COLO829 (cell line): ENCODE measurements around the gene SMCO4.
A peak's percentile ranks its signal among the peaks of the same experiment; 100 is the strongest.
"Not testable (repeated sequence)": the region's sequence is repeated elsewhere in the genome, so short reads cannot be mapped to it uniquely, and the experiment has no call there.

Experiments
- DNase-seq: peaks from one replicate; pipeline ENCODE4 v3.0.0; 2012; ENCODE audit warnings: low spot score

The SMCO4 gene, protein sequence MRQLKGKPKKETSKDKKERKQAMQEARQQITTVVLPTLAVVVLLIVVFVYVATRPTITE

DNA sequence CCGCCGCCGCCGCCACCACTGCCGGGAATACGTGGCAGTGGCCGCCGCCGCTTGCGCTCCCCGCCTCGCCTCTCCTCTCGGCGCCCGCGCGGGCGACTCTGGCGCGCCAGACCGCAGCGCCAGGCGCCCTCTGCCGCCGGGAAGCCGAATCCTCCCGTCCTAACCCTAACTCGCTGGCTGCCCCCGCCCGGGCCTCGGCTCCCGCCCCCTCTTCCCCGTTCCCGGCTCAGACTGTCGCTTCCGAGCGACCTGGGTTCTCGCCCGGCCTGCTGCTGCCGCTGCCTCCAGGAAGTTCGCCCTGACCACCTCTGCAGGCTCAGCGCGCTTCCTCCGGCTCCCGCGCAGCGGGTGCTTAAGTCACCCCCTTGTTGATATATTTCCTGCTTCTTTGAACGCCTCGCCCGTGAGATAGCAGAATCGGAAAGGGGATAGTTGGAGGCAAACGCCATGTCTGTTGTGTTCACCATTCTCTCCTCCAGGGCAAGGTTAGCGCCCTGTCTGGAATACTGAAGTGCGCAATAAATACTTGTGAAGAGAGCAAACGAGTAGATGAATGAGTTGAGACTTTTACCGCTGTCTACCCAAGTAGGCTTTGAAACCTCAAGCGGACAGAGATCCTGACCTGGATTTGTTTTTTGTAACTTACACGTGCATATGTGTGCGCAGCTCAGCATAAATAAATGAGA is at the start of gene SMCO4:
Gene SMCO4 (minus strand): TSS at position 100 of the 686 bp plus-strand sequence. CDS start 64,202 bp downstream, outside the sequence.
- peak; percentile 42 for DNase-seq

DNA sequence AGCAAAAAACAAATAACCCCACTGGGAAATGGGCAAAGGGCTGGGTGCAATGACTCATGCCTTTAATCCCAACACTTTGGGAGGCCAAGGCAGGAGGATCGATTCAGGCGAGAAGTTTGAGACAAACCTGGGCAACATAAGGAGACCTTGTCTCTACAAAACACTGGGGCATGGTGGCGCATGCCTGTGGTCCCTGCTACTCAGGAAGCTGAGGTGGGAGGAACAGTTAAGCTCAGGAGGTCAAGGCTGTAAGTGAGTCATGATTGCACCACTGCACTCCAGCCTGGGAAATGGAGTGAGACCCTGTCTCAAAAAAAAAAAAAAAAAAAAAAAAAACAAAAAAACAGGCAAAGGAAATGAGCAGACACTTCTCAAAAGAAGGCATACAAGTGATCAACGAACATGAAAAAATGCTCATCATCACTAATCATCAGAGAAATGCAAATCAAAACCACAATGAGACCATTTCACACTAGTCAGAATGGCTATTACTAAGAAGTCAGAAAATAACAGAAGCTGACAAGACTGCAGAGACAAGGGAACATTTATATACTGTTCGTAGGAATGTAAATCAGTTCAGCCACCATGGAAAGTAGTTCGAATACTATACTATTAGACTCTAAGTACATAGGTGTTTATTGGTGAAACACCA is 48.2 kb upstream of the SMCO4 start:
- DNase-seq, result no peak

DNA sequence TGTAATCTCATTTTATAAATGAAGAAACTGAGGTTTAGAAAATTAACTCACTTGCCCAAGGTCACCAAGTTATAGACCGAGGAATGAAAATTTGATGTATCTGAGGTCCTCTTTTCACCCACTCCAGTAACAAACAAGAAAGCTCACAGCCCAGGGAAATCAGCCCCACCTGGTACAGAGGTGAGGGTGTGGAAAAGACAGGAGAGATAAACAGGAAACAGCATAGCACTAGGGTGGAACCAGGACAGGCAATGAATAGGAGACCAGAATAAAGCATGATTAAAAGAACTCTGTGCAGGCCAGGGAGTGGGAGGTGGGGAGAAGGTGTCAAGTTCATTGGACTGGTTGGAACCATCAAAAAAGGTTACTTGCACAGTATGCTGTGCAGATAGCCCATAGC is 46.2 kb upstream of the SMCO4 start:
- no peak for DNase-seq

DNA sequence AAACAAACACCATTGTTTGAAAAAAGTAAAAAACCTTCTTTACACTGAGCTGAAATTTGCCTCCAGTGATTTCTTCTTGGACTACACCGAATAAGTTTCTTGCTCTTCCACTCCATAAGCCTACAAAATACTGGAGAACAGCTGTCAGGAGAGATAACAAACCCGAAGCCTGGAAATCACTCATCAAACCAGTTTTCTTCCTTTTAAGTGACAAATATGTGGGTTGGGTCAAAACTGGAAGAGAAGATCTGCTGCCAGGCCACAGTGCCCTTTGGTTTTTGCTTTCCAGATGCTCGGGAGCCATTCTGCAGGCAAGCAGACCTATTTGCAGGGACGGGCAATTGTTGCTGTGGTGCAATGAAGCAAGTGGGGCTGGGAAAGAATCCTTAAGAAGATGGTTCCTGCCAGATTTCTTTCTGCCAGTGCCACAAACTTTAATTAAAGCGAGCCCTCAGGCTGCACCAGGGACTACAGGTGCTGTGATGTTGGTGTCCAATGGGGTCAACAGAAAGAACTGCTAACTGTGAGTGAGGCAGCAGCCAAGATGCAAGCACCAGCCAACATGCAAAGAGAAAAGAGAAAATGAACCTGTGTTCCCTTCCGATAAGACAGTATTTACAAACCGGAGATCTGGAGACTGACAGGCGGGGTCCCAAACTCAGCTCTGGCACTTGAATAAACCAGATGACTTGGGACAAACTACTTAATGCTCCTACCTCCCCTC is 44.8 kb upstream of the SMCO4 start:
- no peak for DNase-seq

DNA sequence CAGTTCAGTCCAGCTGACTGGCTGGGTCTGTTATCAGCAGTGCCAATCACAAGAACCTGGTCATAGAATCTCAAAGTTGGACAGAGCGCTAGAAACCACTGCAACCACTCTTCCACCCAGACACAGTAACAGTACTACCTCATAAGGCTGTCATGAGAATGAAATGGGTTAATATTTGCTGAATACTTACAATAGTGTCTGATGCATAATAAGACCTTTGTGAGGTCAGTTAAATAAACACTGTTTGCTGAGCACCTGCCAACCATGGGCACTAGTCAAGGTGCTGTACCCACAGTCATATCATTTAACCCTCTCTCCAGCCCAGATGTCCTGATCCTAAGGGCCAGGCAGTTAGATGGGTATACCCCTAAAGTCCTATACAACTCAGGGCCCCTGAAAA is 44.2 kb upstream of the SMCO4 start:
- DNase-seq, result not testable (repeated sequence)

DNA sequence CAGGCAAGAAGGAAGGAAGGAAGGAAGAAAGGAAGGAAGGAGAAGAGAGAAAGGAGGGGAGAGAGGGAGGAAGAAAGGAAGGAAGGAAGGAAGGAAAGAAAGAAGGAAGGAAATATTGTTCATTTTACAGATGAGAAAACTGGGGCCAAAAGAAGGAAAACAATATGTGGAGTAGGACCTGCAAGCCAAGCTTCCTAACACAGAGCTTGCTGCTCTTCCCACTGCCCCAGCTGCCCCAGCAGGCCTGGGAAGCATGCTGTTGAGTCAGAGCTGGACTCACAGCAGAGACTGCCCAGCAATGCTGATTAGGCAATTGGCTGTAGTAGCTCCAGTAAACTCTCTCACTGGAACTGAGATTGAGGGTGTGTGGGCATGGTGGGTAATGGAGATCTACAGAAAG is 42.6 kb upstream of the SMCO4 start:
- DNase-seq, result no peak

DNA sequence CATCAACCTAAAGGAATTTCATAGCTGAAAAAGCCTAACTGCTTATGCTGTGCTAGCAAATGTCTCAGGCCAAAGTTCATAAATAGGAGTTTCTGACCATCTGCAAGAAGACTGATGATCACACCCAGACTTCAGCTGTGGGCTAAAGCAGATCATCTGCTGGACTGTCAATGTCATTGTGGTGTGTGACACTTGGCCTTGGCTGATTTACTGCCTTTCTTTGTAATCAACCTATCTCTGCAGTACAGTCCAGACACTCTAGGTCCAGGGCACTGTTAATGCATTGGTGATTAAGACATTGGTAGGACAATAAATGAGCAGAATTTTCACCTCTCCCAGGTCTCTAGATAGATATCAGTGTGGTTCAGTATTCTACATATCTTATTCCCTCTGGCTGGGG is 40.3 kb upstream of the SMCO4 start:
- DNase-seq, result no peak

DNA sequence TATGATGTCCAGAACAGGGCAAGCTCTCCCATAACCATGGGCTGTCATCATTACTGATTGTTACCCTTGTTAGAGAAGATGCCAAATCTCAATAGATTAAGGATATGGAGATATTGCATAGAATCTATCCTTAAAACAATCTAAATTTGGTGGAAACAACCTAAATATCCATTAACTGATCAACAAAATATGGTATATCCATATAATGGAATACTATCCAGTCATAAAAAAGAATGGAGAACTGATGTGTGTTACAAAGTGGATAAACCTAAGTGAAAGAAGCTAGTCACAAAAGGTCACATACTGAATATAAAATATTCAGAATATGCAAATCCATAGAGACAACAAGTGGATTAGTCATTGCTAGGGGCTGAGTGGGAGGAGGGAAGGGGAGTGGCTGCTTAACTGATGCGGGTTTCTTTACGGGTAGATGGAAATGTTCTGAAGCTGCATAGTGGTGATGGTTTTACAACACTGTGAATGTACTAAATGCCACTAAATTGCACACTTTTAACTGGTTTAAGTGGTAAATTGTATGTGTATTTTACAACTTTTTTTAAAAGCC is 36.1 kb upstream of the SMCO4 start:
- DNase-seq, result no peak

DNA sequence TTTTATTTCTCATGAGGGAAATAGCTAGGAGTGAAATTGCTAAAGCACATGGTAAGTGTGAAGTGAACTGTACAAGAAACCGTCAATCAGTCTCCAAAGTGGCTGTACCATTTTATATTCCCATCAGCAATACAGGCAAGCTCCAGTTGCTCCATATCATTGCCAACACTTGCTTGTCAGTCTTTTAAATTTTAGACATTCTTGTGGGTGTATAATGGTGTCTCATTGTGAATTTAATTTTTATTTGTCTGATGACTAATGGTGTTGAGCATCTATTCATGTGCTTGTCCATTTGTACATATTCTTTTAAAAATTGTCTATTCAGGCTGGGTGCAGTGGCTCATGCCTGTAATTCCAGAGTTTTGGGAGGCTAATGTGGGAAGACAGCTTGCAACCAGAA is 34.1 kb upstream of the SMCO4 start:
- DNase-seq, result no peak

DNA sequence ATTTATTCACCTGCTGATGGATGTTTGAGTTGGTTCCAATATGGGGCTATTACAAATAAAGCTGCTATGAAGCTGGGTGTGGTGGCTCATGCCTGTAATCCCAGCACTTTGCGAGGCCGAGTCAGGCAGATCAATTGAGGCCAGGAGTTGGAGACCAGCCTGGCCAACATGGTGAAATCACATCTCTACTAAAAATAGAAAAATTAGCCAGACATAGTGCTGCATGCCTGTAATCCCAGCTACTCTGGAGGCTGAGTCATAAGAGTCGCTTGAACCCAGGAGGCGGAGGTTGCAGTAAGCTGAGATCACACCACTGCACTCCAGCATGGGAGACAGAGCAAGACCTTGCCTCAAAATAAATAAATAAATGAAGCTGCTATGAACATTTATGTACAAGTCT is 33.7 kb upstream of the SMCO4 start:
- not testable (repeated sequence) for DNase-seq

DNA sequence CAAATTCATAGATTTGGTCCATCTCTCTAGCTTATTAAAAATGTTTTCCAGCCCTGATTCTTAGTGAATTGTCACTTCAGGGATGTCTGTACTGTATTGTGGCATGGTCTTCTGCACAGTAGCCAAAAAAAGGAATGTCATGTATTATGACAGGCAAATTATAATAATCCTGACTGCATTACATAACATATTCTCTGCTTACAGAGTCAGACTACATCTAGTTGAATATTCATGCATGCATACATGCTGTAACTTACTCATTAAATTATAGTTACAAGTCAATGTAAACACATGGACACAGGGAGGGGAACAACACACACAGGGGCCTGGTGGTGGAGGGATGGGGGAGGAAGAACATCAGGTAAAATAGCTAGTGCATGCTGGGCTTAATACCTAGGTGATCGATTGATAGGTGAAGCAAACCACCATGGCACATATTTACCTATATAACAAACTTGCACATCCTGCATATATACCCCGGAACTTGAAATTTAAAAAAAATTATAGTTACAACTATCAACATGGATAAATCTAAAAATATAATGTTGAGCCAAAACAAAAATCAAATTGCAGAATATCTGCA is 31.5 kb upstream of the SMCO4 start:
- DNase-seq, result no peak

DNA sequence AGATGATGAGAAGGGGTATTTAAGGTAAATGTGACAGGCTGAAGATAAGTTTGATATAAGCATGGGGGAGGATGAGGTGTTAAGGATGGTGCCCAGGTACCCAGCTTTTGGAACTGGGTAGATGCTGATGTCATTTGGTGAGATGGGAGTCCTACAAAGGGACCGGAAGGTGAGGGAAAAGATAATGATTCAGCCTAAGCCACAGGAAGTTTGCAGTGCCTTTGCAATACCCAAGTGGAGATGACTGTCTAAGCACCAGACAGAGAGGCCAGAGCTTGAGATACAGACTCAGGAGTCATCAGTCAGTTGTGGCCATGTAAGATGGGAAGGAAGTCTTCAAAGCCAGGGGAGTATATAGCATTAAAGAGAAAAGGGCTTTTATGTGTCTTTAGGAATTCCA is 30.0 kb upstream of the SMCO4 start:
- DNase-seq, result no peak

DNA sequence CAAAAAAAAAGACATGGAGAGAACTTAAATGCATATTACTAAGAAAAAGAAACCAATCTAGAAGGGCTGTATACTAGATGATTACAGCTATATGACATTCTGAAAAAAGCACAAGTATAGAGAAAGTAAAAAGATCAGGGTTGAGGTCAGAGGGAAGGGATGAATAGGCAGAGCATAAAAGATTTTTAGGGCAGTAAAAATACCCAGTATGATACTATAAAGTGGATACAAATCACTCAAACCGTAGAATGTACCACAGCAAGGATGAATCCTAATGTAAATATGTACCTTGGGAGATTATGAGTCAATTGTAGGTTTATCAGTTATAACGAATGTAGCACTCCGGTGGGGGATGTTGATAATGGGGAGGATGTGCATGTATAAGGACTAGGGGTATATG is 29.4 kb upstream of the SMCO4 start:
- DNase-seq, result no peak

DNA sequence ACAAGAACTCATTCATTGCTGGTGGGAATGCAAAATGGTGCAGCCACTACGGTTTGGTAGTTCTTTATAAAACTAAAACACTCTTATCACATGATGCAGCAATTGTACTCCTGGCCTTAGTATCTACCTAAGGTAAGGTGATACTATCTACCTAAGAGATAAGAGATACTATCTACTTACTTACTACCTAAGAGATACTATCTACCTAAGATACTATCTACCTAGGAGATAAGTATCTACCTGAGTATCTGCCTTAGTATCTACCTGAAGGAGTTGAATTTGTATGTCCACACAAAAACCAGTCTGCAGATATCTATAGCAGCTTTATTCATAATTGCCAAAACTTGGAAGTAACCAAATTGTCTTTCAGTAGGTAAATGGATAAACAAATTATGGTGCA is 29.0 kb upstream of the SMCO4 start:
- DNase-seq, result no peak

DNA sequence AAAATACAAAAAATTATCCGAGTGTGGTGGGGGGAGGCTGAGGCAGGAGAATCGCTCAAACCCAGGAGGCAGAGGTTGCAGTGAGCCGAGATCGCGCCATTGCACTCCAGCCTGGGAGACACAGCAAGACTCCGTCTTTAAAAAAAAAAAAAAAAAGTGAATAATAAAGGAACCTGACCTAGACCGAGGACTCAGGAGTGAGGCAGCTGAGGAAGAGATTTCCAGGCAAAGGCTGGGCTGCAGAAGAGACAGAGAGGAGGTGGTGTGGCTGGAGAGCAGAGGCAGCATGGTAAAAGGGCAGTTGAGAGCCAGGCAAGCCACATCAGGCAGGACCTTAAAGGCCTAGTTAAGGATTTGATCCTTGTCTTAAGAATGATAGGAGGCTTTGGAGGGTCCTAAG is 28.4 kb upstream of the SMCO4 start:
- DNase-seq, result no peak

DNA sequence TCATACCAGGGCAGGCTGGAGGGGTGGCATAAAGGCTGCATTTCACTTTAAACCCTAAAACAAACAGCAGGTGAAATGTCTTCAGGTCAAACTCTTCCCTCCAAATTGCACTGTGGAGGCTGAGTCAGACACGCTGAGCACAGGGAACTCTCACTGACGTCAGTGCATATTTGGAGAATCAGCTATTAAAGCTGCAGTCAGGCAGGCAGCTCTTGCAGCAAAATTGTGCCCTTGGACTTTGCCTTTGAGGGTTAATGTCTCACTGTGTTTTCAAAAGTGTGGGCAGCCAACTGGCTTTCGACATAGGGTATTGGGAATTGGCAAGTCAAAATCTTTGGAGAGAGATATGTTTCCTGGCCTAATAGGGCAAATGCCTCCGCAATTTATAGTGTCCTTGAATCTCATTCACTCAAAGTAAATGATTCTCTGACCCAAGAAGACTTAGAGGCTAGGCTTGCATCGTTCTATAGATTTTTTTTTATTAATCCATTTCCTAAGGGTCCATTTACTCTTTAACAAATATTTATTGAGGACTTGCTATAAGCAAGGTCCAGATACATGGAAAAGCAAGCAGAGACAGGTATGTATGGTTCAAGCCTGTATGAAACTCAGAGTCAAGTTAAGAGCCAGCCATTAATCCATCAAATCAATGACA is 27.7 kb upstream of the SMCO4 start:
- DNase-seq, result no peak

DNA sequence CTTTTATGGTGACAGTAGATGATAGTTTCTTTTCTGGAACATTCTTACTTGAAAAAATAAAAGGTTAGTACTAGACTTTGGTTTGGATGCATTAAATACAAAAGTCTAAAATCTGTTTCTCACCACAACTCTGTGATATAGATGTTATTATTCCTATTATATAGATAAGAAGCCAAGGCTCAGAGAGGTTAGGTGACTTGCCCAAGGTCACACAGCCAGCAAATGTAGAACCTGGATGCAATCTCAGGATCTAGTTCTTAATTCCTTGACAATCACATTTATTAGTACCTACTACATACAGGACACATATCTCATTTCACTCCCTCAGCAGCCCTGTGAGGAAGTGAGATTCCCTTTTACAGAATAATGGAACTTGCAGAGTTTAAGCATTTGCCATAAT is 26.3 kb upstream of the SMCO4 start:
- DNase-seq, result no peak

DNA sequence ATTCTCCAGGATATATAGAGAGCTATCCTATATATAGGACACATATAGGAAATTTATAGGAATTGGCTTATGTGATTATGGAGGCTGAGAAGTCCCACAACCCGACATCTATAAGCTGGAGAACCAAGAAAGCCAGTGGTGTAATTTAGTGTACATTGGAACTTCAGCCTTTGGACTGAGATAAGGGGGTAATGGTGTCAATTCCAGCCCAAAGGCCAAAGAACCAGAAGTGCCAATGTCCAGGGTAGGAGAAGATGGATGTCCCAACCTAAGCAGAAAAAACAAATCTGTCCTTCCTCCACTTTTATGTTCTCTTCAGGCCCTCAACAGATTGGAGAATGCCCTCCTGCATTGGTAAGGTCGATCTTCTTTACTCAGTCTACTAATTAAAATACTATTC is 25.5 kb upstream of the SMCO4 start:
- DNase-seq, result no peak

DNA sequence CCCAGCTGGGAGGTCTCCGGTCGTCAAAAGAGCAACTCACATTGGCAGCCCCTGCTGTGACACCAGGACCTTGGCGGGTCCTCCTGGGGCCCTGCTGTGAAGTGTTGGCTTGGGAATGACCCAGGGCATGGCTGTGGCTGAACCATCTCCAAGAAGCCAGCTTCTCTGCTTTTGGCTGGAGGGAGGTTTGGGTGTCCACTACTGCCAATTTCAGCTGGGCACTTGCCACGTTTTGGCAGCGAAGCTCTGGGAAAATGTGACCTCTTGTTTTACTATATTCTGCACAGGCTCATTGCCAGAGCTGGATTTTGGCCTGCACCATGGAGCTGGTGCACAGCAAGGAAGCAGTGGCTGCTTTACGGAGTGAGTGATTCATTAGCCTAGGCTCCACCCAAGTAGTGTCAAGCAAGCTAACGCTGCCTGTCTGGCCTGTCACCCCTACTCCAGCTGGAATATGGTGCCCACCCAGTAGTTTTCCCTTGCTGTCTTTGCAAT is 24.3 kb upstream of the SMCO4 start:
- DNase-seq, result no peak

DNA sequence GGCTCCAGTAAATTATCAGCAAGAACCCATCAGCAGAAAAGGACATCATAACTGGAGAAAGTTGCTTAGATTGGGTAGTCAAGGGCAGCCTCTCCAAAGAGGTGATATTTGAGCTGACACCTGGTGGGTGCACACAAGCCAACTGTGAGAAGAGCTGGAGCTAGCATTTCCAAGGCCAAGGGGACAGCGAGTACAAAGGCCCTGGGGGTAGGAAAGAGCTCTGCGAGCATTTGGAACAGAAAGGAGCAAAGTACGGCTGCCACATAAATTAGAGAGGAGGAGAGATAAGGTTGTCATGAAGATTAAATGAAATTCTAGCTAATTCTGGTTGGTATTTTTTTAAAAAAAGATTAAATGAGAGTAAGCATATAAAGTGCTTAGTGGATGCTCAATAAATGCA is 21.7 kb upstream of the SMCO4 start:
- no peak for DNase-seq

DNA sequence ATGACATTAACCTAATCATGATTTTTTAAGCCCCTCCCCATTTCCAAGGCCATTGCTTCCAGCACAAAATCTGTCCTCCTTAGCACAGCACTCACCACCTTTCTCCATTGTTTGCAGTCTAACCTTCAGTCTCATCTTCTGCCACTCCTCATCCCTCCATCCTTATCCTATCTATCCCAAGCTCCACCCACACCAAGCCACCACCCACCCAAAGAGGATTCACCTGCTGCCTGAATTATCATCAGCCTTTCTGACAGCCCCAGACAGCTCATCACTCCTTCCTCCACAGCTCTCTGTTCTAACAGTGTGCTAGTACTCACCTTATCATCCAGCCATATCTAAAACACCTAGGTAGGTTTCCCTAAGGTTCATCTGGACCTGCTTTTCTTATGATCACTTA is 20.7 kb upstream of the SMCO4 start:
- DNase-seq, result no peak
